Limb (tissue), 2 donors: ENCODE measurements around the gene ACADSB.
A peak's percentile ranks its signal among the peaks of the same experiment; 100 is the strongest.

ENCODE experiments used
- DNase-seq, 2 donors: peaks; one replicate each; pipeline ENCODE4 v3.0.0-alpha.2; 2016; ENCODE audit errors: extremely low spot score in 2 of 2

ACADSB gene

DNA sequence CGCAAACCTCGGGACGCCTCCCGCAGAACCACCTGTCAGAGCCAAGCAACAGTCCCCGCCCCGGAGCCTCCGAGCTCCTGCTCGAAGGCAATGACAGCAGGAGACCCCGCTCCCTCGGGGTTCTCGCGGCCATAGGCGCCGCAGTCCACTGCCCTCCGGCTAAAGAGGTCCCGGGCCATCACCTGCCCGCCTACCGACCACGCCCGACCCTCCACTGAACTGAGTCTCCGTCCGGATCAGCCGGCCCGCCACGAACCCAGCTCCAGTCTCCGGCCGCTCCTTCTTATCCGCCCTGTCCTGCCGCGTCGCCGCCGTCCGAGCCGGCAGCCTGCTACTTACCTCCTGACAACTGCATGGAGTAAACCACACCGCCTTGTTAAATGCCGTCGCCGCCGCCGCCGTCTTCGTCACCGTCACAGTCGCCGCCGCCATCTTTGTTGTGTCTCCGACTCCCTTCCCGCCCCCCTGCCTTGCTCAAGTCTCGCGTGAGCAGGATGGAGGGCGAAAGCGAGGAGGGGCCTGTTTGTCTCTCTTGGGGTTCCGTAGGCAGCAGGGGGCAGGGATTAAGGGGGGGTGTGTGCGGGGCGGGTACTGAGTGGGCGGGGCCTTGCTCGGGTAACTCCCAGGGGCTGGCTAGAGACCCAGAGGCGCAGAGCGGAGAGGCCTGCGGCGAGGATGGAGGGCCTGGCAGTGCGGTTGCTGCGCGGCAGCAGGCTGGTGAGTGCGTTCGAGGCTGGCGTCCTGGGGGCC, at the start of gene ACADSB, which contains the start of gene IKZF5:
Gene ACADSB, plus strand, starts transcription at position 652 of the 750 bp plus-strand sequence. Its CDS starts 24 bp downstream, at position 676.
Gene IKZF5, minus strand, starts transcription at position 441 of the 750 bp plus-strand sequence. CDS start 10,170 bp downstream, outside the sequence.
- DNase-seq, result peak; percentile 95 to 98

DNA sequence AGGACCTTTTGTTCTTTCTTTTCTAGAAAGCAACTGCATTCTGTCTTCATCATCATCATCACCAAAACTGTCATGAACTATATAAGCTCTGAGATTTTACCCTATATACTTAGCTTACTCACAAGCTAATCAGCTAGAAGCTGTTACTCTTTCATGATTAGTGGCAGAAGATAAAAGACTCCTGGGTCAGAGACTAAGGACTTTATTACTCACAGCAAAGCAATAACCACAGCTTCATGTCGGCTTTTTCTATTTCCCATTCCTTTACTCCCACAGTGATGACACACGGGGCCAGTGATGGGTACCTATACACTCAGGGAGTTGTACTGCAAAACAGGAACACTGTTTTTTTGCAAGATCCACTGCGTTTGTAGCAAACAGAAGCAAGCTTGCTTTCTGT, 46.4 kb upstream of the ACADSB start:
- DNase-seq, result no peak

DNA sequence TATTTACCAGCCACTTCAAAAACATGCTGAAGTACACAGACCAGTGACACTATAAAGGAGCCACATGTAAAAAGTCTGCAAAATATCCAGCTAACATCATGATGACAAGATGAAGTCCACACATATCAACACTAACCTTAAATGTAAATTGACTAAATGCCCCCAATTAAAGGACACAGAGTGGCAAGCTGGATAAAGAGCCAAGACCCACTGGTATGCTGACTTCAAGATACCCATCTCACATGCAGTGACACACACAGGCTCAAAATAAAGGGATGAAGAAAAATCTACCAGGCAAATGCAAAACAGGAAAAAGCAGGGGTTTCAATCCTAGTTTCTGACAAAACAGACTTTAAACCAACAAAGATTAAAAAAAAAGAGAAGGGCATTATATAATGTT, 41.9 kb upstream of the ACADSB start:
- DNase-seq, result no peak

DNA sequence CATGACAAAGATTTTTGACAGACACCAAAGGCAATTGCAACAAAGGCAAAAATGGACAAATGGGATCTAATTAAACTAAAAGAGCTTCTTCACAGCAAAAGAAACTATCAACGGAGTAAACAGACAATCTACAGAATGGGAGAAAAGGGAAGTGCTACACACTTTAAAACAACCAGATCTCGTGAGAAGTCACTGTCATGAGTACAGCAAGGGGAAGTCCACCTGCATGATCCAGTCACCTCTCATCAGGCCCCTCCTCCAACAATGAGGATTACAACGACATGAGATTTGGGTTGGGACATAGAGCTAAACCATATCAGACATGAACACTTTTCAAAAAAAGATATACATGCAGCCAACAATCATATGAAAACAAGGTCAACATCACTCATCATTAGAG, 40.1 kb upstream of the ACADSB start:
- DNase-seq, result no peak

DNA sequence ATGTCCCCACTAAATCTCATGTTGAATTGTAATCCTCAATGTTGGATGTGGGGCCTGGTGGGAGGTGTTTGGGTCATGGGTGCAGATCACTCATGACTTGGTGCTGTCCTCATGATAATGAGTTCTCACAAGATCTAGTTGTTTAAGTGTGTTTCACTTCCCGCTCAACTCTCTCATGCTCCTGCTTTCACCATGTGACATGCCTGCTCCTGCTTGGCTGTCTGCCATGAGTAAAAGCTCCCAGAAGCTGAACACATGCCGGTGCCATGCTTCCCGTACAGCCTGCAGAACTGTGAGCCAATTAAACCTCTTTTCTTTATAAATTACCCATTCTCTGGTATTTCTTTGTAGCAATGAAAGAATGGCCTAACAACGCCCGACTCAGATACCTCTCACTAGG, 34.8 kb upstream of the ACADSB start:
- DNase-seq, result no peak

DNA sequence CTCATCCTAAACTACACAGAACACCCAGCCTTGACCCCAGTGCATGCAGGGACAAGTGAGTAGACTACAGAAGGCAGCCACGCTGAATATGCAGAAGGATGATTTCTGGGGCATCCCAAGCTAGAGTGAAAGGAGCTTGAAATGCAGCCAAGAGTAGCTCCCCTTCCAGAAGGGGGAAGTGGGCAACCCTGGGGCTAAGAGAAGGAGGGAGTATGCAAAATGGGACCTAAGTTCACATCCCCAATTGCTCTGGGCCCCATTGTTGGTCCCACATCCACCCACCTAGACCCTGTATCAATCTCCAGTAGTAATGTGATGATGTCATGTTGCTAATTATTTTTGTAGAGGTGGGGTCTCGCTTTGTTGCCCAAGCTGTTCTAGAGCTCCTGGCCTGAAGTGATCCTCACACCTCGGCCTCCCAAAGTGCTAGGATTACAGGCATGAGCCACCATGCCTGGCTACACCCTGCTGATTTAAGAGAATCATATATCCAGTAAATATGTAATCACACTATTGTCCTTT, 34.2 kb upstream of the ACADSB start:
- no peak for DNase-seq

DNA sequence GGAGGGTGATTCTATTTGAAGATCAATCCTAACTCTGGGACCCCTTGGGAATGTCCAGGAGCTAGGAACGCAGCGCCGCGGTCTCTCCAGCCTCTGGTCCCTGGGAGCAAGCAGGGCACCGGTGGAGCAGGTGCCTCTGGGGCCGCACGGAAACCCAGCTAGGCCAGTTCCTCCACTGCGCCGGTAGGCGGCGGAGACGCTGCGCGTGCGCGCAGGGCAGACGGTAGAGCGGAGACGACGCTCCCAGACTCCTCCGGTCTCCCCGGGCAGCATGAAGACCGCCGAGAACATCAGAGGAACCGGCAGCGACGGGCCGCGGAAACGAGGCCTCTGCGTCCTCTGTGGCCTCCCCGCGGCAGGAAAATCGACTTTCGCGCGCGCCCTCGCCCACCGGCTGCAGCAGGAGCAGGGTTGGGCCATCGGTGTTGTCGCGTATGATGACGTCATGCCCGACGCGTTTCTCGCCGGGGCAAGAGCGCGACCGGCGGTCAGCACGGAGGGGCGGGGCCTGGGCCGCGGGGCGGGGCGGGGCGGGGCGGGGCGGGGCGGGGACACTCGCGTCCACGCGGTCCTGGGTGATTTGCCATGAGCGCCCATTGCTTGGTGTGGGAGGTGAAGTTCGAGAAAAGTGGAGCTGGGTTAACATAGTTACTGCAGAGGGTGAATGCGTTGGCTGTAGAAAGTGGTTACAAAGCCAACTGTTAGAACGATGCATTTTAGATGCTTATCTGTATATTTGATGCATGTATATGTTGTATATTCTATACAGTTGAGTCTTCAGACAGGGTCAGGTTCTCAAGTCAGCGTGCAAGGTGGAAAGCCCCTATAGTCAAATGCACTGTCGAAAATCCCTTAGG, 28.4 kb upstream of the ACADSB start, which contains the start of gene PSTK:
Gene PSTK, plus strand, starts transcription at position 193 of the 857 bp plus-strand sequence. Its CDS starts 79 bp downstream, at position 272.
- peak; percentile 87 to 97 for DNase-seq

DNA sequence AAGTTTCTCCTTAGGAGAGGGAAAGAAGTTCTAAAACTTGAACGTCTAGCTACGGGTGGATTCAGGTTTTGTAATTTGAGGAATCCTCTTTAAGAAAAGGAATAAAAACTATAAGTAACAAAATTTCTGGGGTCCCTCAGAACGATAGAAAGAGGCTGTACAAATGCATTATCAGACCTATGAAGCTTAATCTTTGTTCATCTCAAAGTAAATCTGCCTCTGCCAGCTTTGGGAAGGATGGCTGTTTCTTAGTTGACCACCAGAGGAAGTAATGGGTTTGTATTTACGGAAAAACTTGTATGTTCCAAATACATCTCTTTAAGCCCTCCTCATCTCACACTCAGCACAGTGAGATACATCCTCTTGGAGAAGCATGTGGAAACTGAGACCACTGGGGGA, 27.7 kb upstream of the ACADSB start:
- DNase-seq, result peak in 1 of 2 donors; percentile 55

DNA sequence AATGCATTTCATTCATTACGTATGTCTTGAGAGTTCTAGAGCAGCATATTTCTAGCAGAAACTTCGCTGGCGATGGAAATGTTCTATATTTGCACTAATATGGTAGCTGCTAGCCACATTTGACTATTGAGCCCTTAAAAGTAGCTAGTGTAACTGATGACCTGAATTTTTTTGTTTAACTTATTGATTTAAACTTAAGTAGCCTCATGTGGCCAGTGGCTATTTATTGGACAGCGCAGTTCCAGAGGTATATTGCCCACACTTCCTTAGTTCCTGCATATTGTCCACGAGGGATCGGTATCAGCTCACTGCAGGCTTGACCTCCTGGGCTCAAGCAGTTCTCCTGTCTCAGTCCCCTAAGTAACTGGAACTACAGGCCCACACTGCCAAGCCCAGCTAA, 24.9 kb upstream of the ACADSB start:
- no peak for DNase-seq

DNA sequence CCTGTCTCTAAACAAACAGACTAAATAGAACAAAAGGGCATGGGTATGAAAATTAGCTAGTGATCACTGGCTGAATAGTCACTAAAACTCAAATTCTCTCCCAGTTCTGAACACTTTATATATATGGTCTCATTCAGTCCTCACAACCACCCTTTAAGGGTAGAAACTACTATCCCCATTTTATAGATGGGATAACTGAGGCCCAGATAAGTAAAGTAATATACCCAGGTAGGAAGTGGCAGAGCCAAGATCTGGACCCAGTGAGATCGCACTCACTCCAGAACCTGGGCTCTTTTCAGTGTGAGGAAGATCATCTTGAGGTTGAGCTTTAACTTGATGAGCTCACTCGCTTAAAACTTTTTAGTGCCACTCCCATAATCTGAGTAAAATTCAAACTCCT, 24.1 kb upstream of the ACADSB start:
- DNase-seq, result no peak

DNA sequence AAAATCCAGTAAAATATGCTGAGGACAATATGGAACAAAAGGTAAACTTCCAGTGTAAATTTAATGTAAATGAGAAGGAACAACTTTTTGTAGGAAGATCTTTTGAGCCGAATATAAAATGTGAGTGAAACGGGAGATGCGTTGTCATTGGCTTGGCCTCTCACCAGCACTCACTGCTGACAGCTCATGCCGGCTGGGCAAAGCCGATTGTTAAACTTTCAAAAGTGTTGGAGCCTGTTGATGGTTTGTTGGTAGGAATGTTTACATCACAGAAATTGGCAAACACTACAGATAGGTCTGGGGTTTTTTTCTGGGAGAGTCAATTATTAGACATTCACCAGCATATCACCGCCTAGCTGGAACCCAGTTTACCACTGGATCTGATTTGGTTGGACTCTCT, 22.5 kb upstream of the ACADSB start:
- no peak for DNase-seq

DNA sequence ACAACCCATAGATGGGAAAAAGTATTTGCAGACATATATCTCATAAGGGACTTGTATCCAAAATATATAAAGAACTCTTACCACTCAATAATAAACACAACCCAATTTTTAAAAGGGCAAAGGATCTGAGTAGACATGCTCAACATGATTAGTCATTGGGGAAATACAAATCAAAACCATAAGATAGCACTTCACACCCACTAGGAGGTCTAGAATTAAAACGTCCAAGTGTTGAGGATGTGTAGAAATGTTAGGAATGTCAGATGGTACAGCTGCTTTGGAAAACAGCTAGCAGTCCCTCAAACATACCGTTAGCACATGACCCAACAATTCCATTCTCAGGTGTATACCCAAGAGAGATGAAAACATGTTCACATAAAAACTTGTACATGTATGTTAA, 20.3 kb upstream of the ACADSB start:
- DNase-seq, result no peak

DNA sequence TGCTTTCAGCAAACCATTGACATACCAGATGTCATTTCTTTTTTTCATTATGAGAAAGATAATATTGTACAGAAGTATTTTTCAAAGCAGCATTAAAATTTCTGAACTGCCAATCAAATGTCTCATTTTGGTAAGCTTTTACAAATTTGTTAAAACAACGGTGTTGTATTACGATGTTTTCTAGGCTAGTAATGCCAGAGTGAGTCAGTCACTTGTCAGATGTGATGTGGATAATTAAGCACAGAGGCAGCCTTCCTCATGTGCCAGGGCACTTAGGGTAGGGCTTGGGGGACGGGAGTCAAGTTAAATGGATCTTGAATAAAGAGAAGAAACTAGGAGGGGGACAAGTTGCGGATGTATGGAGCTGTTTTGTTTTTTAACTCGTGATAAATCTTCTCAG, 18.5 kb upstream of the ACADSB start:
- DNase-seq, result no peak

DNA sequence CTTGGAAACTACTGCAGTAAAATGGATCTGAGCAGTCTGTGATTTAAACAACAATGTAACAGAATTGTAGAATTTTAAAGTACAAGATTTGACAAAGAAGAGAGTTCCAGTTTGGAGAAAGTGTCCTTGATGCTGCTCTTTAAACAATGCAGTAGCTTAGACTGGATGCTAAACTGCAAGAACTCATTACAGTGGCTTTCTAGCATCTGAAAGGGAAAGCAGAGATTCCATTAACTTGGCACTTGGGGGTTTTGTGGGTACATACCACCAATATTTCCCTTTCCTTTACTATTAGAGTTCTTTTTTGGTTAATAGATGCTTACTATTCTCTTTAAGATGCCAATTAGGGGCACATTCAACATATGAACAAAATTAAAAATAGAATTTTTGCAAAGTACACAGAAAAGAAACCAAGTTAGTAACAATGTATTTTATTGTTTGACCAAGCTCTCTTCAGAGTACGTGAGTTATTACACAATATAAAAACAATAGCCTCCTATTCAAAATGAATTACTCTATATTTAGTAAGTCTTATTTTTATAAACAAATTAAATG, 16.7 kb upstream of the ACADSB start:
- DNase-seq, result no peak

DNA sequence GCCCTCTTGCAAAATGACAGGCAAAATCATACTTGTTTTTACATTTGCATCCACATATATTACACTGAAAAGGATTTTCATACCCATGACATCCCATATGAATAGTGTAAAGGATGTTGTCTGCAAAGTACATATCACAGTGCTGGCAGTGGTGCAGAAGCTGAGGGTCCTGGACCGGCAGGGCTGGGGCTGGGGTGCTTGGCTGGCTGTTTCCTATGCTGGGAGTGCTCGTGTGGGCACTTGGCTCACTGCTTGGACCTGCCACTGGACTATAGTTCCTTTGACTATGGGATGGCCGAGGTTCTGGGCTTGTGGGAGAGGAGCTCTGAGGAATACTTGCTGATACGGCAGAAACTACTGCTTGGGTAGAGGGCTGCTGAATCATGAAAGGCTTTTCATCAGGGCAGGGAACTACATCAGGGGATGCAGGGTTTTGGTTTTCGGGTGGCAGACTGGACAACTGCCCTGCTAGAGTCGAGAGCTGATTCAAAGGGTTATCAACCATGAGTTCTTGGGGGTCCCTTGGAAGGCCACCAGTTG, 14.9 kb upstream of the ACADSB start:
- no peak for DNase-seq

DNA sequence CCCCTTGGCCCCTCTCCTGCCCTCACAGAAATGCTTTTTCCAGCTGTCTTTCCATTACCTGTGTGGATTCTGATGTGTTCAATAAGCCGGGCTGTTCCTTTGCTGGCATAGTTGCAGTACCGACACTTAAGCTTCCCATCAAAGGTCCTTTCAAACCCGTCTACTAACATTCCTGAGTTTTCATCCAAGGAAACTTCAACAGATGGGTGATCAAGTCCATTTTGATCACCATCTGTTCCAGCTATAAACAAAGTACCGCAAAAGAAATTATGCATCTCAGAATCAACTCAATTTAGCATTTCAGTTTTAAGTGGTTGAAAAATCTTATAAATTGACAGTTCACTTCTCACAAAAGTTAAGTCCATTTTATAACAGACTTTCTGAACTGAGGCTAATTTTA, 12.9 kb upstream of the ACADSB start:
- DNase-seq, result no peak

DNA sequence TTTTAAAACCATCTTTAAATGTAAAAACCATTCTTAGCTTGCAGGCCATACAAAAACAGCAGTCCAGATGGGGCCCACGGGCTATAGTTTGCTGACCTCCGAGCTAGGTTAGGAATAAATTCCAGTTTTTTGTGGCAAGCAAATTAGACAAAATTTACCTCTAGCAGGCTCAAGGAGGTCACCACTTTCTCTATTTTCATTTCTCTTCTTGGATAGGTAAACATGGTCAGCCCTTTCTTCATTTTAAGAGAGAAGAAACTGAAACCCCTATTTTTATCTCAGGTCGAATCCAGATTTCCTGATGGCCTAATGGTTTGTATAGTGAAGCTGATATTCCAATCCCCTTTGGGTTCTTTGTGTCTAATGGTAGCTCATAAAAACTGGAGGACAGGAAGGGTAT, 10.9 kb upstream of the ACADSB start:
- no peak for DNase-seq

DNA sequence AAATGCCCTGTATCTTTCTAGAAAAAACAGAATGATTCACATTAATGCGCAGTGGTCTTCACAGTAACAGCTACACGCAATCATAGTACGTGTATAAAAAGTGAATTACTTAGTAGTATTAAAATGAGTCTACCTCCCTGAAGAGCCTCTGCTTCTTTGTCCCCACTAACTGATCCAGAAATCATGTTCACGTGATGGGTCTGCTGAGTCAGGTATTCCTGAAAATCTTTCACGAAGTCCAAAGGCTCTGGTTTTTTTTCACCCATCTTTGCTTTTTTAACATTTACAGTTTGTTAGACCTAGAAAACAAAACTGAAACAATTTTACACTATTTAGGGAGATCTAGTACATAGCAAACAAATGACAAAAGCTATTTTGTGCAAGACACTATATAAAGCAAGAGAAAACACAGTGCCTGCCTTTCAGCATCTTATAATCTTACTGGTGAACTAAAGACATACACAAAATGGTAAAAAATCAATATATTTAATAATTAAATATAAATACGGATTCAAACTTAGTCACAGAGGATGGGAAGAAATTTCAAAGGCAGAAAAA, 10.4 kb upstream of the ACADSB start:
- no peak for DNase-seq

DNA sequence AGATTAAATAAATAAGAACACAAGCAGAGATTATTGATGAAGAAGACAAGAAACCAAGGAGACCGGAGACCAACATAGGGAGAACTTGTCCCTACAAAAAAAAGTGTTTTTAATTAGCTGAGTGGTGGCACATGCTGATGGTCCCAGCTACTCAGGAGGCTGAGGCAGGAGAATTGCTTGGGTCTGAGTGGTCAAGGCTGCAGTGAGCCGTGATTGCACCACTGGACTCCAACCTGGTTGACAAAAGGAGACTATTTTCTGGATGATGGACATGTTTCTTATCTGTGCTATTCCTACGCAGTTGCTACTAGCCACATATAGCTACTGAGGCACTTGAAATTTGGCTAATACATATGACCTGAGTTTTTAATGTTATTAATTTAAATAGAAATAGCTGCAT, 9.9 kb upstream of the ACADSB start:
- no peak for DNase-seq

DNA sequence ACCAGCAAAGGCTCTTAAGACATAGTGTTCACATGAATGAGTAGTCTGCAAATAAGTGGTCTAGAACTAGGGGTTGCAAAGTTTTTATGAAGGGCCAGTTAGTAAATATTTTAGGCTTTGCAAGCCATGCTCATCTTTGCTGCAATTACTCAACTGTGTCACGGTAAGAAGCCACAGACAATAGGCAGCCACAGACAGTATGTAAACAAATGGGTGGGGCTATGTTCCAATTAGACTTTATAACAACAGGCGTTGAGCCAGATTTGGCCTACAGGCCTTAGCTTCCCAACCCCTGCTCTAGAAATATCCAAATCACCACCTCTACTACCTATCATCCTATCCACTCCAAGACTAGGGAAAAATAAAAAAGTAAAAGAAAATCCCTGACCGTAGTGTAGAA, 9.5 kb upstream of the ACADSB start:
- no peak for DNase-seq

DNA sequence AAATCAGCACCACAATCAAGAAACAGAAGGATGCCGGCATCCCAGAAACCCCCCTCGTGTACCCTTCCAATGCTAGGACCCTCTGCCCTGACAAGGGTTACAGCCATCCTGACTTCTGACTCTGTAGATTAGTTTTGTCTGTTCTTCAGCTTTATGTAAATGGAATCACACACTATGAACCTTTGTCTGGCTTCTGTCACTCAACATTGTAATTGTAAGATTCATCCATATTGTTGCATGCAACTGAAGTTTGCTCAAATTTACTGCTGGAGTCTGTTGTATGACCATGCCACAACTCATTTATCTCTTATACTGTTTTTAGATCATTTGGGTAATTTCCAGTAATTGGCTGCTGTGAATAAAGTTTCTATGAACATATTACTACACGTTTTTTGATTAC, 8.7 kb upstream of the ACADSB start:
- DNase-seq, result no peak
